ENCODE results near the gene RNF169.

- TF ChIP-seq POLR2AphosphoS5 (IDR thresholded peaks at IDR 0.05; ENCODE audit: insufficient read depth in 1 of 2, low read depth in 1 of 2): no peak
- TF ChIP-seq CTCF (IDR thresholded peaks at IDR 0.05): no peak
- TF ChIP-seq POLR2A (IDR thresholded peaks at IDR 0.05): no peak
Measured at GRCh38 chr11:74769055-74769707, 20.5 kb downstream of the RNF169 start.
